Mucosa of descending colon (tissue), 3 donors: Measurements from ENCODE around the gene KCTD17. TPM values are rescaled to one million over a fixed set of nuclear protein-coding genes. Genes with fewer than 3 reads are reported as not detected.
A peak's percentile ranks its signal among the peaks of the same experiment; 100 is the strongest.

ENCODE experiments used
- ATAC-seq: fragments of 200-7000 bp; cut with Tn5 transposase; one replicate; pipeline ENCODE4 v1.9.1; 2020; ENCODE audit warnings: mild to moderate bottlenecking, moderate library complexity
- DNase-seq, 3 donors: peaks; one replicate each; pipeline ENCODE4 v3.0.0-alpha.2; 2020
- H3K36me3 ChIP-seq: fragments of 200-600 bp; one replicate; pipeline ENCODE4 v1.8.0; 2021; ENCODE audit warnings: low read depth, mild to moderate bottlenecking
- H3K4me1 ChIP-seq: fragments of 200-600 bp; one replicate; pipeline ENCODE4 v1.8.0; 2021; ENCODE audit warnings: low read depth, mild to moderate bottlenecking
- H3K4me3 ChIP-seq: fragments of 200-600 bp; one replicate; pipeline ENCODE4 v1.8.0; 2021; ENCODE audit warnings: mild to moderate bottlenecking
- H3K9me3 ChIP-seq: fragments of 200-600 bp; one replicate; pipeline ENCODE4 v1.8.0; 2021; ENCODE audit warnings: mild to moderate bottlenecking
- CTCF ChIP-seq: fragments of 200-600 bp; IDR thresholded peaks from one replicate; pipeline ENCODE4 v1.8.0; 2022; ENCODE audit warnings: antibody characterized with exemption, mild to moderate bottlenecking
- intact Hi-C, 2 donors: fragments of 100-400 bp; cut with DNase I in 1 of 2; cut with micrococcal nuclease in 1 of 2; formaldehyde crosslinking; loops; one replicate each; pipeline versions ENCODE4 v1.11.0 to v1.11.1; 2022; cut with DNase I, micrococcal nuclease
- total RNA-seq, 3 donors: library from RNA; stranded (reverse); fragmentation: NEBNext Ultra II Directional in 2 of 3; extraction: Animal tissue kit (Norgen Biotek cat#: 25700) in 2 of 3; gene quantifications; one replicate each; pipeline versions ENCODE4 v1.2.1 to v1.2.4, GENCODE V29; 2021 to 2023
- donor health status: DM: no; HTN: no; CAD: no; lungs with moderate emphysema.
- donor health status: DM: no; HTN: no; CAD: no.
- donor health status: DM: no; HTN: yes; CAD: no.

The KCTD17 gene
- total RNA-seq, 3 donors from 2014 or later, result 24.9 to 40.1 (median 31.3) TPM

- no peak for TF ChIP-seq CTCF
- no peaks in the 10 kb centered on the region for H3K9me3 ChIP-seq
- no peak for DNase-seq
Observed at GRCh38 chr22:37057226-37057625, 5.7 kb downstream of the KCTD17 start.

GRCh38 chr22:37057796-37058510 lies 6.4 kb downstream of the KCTD17 start:
- DNase-seq, result no peak
- no peak for TF ChIP-seq CTCF
- no peaks in the 10 kb centered on the region for H3K9me3 ChIP-seq
- intact Hi-C loops, result no loop called here
- no peak for ATAC-seq
- peaks cover 13% of the 10 kb centered on the region for H3K4me1 ChIP-seq
- H3K36me3 ChIP-seq, result no peaks in the 10 kb centered on the region
- H3K4me3 ChIP-seq, result no peak overlapping the region

More at GRCh38 chr22:37057226-37057625, 5.7 kb downstream of the KCTD17 start:
- no peak for ATAC-seq
- Histone ChIP-seq H3K4me1 (peaks cover 17% of the 10 kb centered on the region), H3K4me3 (no peak overlapping the region), H3K36me3 (no peaks in the 10 kb centered on the region)
- intact Hi-C loops, result no loop called here

GRCh38 chr22:37058917-37059701 lies 7.6 kb downstream of the KCTD17 start:
- H3K4me1 ChIP-seq, result peaks cover 7% of the 10 kb centered on the region
- ATAC-seq (no peak), DNase-seq (no peak)
- no peak for TF ChIP-seq CTCF
- H3K4me3 ChIP-seq, result no peak overlapping the region
- H3K36me3 ChIP-seq, result no peaks in the 10 kb centered on the region
- intact Hi-C loops, result no loop called here
- no peaks in the 10 kb centered on the region for H3K9me3 ChIP-seq

GRCh38 chr22:37059876-37060449 lies 8.4 kb downstream of the KCTD17 start:
- ATAC-seq, result peak; percentile 12
- intact Hi-C loops, result no loop called here
- Histone ChIP-seq H3K36me3 (no peaks in the 10 kb centered on the region), H3K9me3 (no peaks in the 10 kb centered on the region), H3K4me3 (no peak overlapping the region), H3K4me1 (peaks cover 6% of the 10 kb centered on the region)
- no peak for TF ChIP-seq CTCF
- DNase-seq, result no peak

- no peaks in the 10 kb centered on the region for H3K36me3 ChIP-seq
- DNase-seq, result no peak
- intact Hi-C loops, result no loop called here
- no peak for TF ChIP-seq CTCF
- peaks cover 6% of the 10 kb centered on the region for H3K4me1 ChIP-seq
- H3K4me3 ChIP-seq, result no peak overlapping the region
- no peaks in the 10 kb centered on the region for H3K9me3 ChIP-seq
- ATAC-seq, result no peak
Observed at GRCh38 chr22:37060801-37061610, 9.5 kb downstream of the KCTD17 start.
